NT2/D1 (cell line): Measurements from ENCODE around the gene PLAC9.

Experiments used
- DNase-seq: peaks from one replicate; pipeline ENCODE4 v3.0.0-alpha.2; 2011; ENCODE audit warnings: low read depth, low spot score
- H3K27me3 ChIP-seq: 2 replicates; pipeline ENCODE4 v1.6.0; 2011; ENCODE audit warnings: mild to moderate bottlenecking; ENCODE audit not compliant: insufficient read length, insufficient read depth
- H3K36me3 ChIP-seq: 2 replicates; pipeline ENCODE4 v1.6.1; 2011; ENCODE audit warnings: mild to moderate bottlenecking, low read length, mixed read lengths; ENCODE audit not compliant: insufficient read depth, insufficient read length
- H3K4me1 ChIP-seq: 2 replicates; pipeline ENCODE4 v1.5.1; 2011; ENCODE audit not compliant: insufficient read depth, insufficient read length
- H3K4me3 ChIP-seq: 2 replicates; pipeline ENCODE4 v1.5.1; 2011; ENCODE audit warnings: low read depth; ENCODE audit not compliant: insufficient read length
- H3K9ac ChIP-seq: 2 replicates; pipeline ENCODE4 v1.6.0; 2011; ENCODE audit warnings: low read depth; ENCODE audit not compliant: insufficient read length
- H3K9me3 ChIP-seq: 2 replicates; pipeline ENCODE4 v1.5.1; 2011; ENCODE audit warnings: mild to moderate bottlenecking, low read length; ENCODE audit not compliant: insufficient read depth
- SUZ12 ChIP-seq: IDR thresholded peaks from 2 replicates; pipeline ENCODE4 v1.6.1; 2011; ENCODE audit not compliant: insufficient read length, insufficient read depth; ENCODE audit errors: extremely low read depth
- YY1 ChIP-seq: IDR thresholded peaks from 2 replicates; pipeline ENCODE4 v1.6.1; 2011; ENCODE audit not compliant: insufficient read length, insufficient read depth
- ZNF274 ChIP-seq: IDR thresholded peaks from 2 replicates; pipeline ENCODE4 v1.6.1; 2011; ENCODE audit warnings: mild to moderate bottlenecking, low read depth, low read length

PLAC9 gene

DNA sequence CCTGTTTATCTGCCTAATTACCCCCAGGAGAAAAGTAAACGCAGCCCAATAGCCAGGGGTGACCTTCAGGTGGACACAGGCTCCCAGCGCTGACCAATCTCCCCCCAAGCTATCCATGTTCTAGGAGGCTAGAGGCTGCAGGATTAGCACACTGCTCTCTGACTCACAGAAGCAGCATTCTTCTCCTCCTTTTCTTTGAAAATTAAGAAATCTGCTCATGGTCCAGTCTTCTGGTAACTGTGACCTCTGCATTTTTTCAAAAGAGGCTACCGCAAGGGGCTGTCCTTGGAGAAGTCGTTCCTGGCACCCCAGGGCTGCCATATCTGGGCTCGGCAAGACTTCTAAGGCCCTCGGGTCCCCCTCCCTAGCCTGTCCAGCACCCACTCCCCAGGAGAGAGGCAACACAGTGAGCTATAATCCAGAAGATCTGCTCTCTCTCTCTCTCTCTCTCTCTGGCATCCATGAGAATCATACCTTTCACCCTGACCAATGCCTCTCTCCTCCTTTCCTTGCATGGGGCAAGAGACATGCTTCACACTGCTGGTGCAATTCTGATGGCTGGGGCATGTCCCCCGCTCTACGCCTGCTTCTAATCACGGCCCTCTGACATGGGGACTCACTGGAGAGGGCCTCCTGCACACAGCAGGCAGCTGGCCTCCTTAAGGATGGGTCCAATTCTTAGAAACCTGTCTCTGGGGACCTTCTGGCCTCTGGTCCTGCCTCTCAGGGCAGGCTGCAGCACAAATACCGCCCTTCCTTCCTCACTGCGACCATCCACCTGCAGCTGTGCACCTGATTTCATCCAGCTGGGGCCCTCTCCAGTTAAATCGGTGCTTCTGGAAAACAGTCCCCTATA is 45.5 kb downstream of the PLAC9 start:
- H3K9me3 ChIP-seq = no peaks in the 10 kb centered on the region
- peaks cover 8% of the 10 kb centered on the region for H3K36me3 ChIP-seq
- H3K27me3 ChIP-seq = no peaks in the 10 kb centered on the region
- H3K4me3 ChIP-seq = no peak overlapping the region
- H3K4me1 ChIP-seq = peaks cover 5% of the 10 kb centered on the region
- H3K9ac ChIP-seq = no peak overlapping the region
- TF ChIP-seq YY1 (no peak), ZNF274 (no peak), SUZ12 (no peak)
- DNase-seq = no peak

DNA sequence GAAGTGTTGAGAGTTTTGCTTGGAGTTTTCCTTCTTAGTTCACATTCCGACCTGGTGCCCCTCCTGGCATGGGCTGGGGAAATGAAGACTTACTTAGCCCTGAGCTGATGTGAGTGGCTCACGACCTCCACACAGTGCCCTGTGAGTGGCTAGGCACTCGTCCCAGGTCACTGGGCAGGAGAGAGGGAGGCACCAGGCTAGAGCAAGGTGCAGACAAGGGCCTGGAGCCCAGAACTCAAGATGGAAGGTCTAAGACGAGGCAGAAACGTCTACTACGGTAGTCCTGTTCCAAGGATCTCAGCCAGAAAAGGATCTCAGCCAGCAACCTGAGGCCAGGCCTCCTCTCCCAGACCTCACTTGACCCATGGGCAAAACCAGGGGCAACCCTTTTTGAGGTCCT is 50.5 kb downstream of the PLAC9 start:
- no peaks in the 10 kb centered on the region for H3K27me3 ChIP-seq
- H3K36me3 ChIP-seq = peaks cover 9% of the 10 kb centered on the region
- TF ChIP-seq SUZ12 = no peak
- TF ChIP-seq YY1 = no peak
- TF ChIP-seq ZNF274 = no peak
- no peak overlapping the region for H3K9ac ChIP-seq
- no peaks in the 10 kb centered on the region for H3K9me3 ChIP-seq
- peaks cover 2% of the 10 kb centered on the region for H3K4me1 ChIP-seq
- H3K4me3 ChIP-seq = no peak overlapping the region
- no peak for DNase-seq

- no peak overlapping the region for H3K4me3 ChIP-seq
- no peak overlapping the region for H3K9ac ChIP-seq
- no peaks in the 10 kb centered on the region for H3K27me3 ChIP-seq
- TF ChIP-seq SUZ12 = no peak
- TF ChIP-seq ZNF274 = no peak
- no peak for TF ChIP-seq YY1
- peaks cover 9% of the 10 kb centered on the region for H3K36me3 ChIP-seq
- no peaks in the 10 kb centered on the region for H3K9me3 ChIP-seq
- no peak for DNase-seq
- peaks cover 2% of the 10 kb centered on the region for H3K4me1 ChIP-seq
Measured at GRCh38 chr10:80183436-80183835, 50.9 kb downstream of the PLAC9 start.

DNA sequence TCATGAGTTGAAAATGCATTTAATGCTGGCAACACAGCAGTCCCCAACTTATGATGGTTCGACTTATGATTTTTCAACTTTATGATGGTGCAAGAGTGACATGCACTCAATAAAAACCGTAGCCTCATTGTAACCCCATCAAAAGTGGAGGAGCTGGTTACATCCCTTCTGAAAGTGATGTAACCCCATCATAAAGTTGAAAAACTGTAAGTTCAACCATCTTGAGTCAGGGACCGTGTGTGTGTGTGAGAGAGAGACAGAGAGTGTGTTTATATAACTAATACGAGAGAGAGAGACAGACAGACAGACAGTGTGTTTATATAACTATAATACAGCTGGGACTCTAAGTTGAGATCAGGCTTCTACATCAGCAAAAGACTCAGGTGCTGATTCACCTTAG is 51.8 kb downstream of the PLAC9 start:
- DNase-seq = no peak
- Histone ChIP-seq H3K9ac (no peak overlapping the region), H3K27me3 (no peaks in the 10 kb centered on the region), H3K4me1 (peaks cover 2% of the 10 kb centered on the region), H3K9me3 (no peaks in the 10 kb centered on the region), H3K4me3 (no peak overlapping the region), H3K36me3 (peaks cover 9% of the 10 kb centered on the region)
- no peak for TF ChIP-seq SUZ12
- TF ChIP-seq YY1 = no peak
- TF ChIP-seq ZNF274 = no peak

GRCh38 chr10:80185578-80186299 is 53.2 kb downstream of the PLAC9 start:
- Histone ChIP-seq H3K9ac (no peak overlapping the region), H3K9me3 (no peaks in the 10 kb centered on the region), H3K4me1 (no peaks in the 10 kb centered on the region), H3K4me3 (no peak overlapping the region), H3K27me3 (no peaks in the 10 kb centered on the region), H3K36me3 (peaks cover 5% of the 10 kb centered on the region)
- TF ChIP-seq ZNF274 (no peak), YY1 (no peak), SUZ12 (no peak)
- DNase-seq = no peak

DNA sequence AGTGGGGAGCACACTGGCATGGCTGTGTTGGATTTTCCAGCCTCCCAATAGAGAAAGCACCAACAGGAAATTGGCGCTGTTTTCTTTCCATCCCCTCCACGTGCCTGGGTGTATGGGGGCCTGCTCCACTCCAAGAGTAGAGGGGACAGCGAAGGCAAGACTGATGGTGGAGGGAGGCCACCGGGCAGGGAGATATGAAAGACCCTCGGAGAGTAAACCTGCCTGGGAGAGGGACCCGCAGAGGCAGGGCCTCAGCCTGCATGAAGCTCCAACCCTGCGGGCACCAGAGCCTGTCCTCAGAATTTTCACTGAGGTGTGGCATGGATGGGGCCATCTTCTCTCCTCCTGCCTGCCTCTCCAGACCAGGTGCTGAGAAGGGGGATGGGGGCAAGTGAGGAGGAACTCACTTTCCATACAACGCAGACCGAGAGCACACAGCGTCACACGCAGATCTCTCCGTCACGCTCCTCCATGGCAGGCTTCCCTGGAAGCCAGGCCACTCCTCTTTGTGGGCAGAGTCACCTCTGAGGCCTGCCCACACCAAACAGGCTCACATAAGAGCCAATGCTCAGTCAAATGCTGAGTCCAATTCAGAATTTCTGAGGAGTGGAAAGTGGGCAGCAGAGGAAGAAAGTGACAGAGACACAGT is 54.0 kb downstream of the PLAC9 start:
- no peaks in the 10 kb centered on the region for H3K27me3 ChIP-seq
- no peak for TF ChIP-seq ZNF274
- TF ChIP-seq YY1 = no peak
- TF ChIP-seq SUZ12 = no peak
- no peak for DNase-seq
- H3K36me3 ChIP-seq = peaks cover 4% of the 10 kb centered on the region
- no peaks in the 10 kb centered on the region for H3K4me1 ChIP-seq
- no peak overlapping the region for H3K4me3 ChIP-seq
- no peak overlapping the region for H3K9ac ChIP-seq
- no peaks in the 10 kb centered on the region for H3K9me3 ChIP-seq

- H3K9me3 ChIP-seq = no peaks in the 10 kb centered on the region
- no peak overlapping the region for H3K4me3 ChIP-seq
- TF ChIP-seq YY1 (no peak), ZNF274 (no peak), SUZ12 (no peak)
- no peak overlapping the region for H3K9ac ChIP-seq
- H3K36me3 ChIP-seq = peaks cover 4% of the 10 kb centered on the region
- DNase-seq = no peak
- H3K4me1 ChIP-seq = no peaks in the 10 kb centered on the region
- no peaks in the 10 kb centered on the region for H3K27me3 ChIP-seq
Measured at GRCh38 chr10:80187060-80187459, 54.5 kb downstream of the PLAC9 start.
